ENCODE data around the gene SCARB1.

- TF ChIP-seq MAX (IDR thresholded peaks at IDR 0.05) (no peak), TEAD4 (IDR thresholded peaks at IDR 0.05) (no peak), TAF1 (IDR thresholded peaks at IDR 0.05; ENCODE audit: low read depth) (no peak), CREB1 (IDR thresholded peaks at IDR 0.05; ENCODE audit: low read depth) (no peak), EP300 (IDR thresholded peaks at IDR 0.05; ENCODE audit: borderline replicate concordance) (no peak), REST (IDR thresholded peaks at IDR 0.05; ENCODE audit: low read depth) (no peak)
Measured at GRCh38 chr12:124754949-124755800, 108.5 kb downstream of the SCARB1 start.

Data from Ishikawa (cell line).